Loucy (cell line): ENCODE results near the gene COL17A1.

ENCODE experiments used
- EZH2phosphoT487 ChIP-seq: fragments of 200-600 bp; IDR thresholded peaks from 2 replicates; pipeline ENCODE4 v1.6.1; 2018; ENCODE audit warnings: antibody characterized with exemption, mild to moderate bottlenecking, moderate library complexity, borderline replicate concordance
- TF ChIP-seq, protein P1 (sequence below): fragments of 200-600 bp; sonication (generic); conservative IDR thresholded peaks from 2 replicates; pipeline ENCODE4 v1.5.1; 2014; ENCODE audit warnings: mild to moderate bottlenecking, antibody characterized with exemption, low read length

DNA sequence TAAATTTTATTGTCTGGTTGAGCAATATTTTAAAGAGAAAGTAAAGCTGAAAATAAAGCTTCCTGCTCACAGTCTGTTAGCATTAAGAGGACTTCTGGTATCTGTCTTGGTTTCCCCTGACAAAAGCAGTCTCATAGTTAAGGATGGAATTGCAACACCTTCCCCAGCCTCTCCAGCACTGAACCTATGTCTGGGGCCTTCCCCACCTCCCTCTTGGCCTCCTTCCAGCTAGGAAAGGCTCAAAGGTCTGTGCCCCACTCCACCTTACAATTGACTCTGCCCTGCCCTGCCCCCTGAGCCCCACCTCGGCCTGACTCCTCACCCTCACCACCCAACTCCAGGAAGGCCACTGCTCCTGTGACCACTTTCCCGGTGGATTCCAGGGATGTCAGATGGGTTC is 33.2 kb downstream of the COL17A1 start:
- TF ChIP-seq EZH2phosphoT487 = no peak
- TF ChIP-seq, protein P1, sequence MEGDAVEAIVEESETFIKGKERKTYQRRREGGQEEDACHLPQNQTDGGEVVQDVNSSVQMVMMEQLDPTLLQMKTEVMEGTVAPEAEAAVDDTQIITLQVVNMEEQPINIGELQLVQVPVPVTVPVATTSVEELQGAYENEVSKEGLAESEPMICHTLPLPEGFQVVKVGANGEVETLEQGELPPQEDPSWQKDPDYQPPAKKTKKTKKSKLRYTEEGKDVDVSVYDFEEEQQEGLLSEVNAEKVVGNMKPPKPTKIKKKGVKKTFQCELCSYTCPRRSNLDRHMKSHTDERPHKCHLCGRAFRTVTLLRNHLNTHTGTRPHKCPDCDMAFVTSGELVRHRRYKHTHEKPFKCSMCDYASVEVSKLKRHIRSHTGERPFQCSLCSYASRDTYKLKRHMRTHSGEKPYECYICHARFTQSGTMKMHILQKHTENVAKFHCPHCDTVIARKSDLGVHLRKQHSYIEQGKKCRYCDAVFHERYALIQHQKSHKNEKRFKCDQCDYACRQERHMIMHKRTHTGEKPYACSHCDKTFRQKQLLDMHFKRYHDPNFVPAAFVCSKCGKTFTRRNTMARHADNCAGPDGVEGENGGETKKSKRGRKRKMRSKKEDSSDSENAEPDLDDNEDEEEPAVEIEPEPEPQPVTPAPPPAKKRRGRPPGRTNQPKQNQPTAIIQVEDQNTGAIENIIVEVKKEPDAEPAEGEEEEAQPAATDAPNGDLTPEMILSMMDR = no peak
